GOT3 (cell line): ENCODE measurements around the gene CBX5.
"Not testable (repeated sequence)": the region's sequence is repeated elsewhere in the genome, so short reads cannot be mapped to it uniquely, and the experiment has no call there.

ENCODE experiments used
- DNase-seq: peaks from one replicate; lab custom pipeline; 2025; ENCODE audit warnings: mixed read lengths; lab: John Stamatoyannopoulos, UW

The CBX5 gene

GRCh38 chr12:54265364-54265812 is 14.5 kb downstream of the CBX5 start:
- DNase-seq = no peak

DNA sequence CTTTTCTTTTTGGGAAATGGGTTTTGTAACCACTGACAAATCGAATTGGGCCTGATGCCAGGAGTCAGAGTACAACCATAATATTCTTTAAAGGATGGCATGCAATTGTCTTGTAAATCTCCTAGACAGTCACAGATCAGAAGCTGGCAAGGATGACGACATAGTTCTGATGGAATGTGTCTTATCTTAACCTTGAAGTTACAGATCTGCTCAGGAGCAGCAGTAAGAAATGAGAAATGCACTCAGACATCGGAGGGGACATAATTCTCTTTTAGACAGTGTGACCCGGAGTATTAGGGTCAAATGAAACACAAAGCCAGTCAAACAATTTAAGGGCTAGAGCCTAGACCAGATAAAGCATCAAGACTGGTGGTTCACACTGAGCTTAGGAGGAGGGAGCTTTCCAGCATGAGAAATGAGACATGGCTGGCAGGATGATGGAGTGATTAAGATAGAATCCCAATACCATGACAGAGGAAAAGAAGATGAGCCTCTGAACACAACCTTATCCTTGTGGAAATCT is 17.5 kb downstream of the CBX5 start:
- DNase-seq = no peak

DNA sequence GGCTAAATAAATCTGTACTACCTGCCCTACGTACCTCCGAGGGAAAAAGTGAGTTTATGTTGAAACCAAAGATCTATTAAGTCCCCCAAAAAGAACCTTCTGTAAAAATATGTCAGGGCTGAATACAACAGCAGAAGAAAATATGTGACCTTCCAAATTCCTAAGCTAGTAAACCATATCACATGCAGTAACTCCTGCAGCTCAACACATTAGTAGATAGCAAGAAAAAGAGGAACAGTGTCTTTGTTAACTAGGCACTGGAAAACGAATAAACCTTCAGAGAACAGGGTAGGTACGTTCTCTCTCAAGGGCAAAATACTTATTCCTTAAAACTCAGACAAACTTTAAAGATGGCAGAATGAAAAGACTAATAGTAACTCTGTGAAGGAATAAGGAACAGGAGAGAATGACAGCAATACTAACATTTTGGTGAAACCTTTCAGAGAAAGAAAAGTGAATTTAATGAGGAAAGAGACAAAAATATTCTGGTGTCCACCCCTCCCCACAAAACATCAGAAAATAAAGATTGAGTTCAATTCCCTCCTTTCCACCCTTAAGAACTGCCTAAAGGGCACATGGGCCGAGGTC is 18.0 kb downstream of the CBX5 start:
- DNase-seq = no peak

- no peak for DNase-seq
These were observed 20.5 kb downstream of the CBX5 start for GRCh38 chr12:54259194-54260011.

GRCh38 chr12:54258201-54258681 is 21.7 kb downstream of the CBX5 start:
- DNase-seq = no peak

DNA sequence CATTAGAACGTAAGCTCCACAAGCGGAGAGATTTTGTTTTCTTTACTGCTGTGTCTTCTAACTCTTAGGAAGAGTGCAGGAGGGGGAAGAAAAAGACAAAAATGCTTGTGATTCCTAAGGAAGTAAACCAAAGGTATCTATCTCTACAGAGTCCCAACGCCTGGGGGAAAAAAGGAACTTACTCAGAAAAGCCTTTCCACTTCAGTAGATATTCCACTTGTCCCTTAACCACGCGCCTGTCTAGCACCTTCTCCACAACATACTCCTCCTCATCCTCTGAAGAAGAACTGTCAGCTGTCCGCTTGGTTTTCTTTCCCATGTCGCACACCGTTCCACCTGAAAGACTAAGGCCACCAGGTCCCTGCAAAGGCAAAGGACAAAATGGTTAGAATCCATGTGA is 22.6 kb downstream of the CBX5 start:
- no peak for DNase-seq

GRCh38 chr12:54253240-54253639 is 26.7 kb downstream of the CBX5 start:
- DNase-seq = no peak

DNA sequence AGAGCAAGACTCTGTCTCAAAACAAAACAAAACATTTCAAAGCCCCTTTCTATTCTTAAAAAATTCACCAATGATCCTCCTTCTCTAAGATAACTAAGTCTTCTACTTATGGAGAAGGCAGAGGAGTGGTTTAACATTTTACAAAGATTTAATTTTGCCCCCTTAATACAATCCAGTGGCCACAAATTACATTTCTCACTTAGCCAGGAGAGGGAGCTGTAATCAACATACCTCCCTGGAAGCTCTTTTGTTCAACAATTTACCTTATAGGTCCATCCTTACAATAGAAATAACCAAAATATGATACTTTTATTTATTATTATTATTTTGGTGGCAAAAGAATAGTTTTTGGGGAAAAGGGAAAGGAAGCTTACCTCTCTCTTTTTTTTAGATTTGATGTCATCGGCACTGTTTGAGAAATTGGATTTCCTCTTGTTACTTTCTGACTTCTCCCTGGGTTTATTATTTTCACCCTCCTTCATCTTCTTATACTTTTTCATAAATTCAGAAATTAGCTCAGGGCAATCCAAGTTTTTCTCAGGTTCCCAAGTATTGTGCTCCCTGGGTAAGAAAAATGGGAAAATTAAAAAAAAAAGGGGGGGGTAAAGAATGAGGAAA is 28.1 kb downstream of the CBX5 start:
- DNase-seq = no peak

GRCh38 chr12:54249489-54249888 is 30.4 kb downstream of the CBX5 start:
- DNase-seq = no peak

DNA sequence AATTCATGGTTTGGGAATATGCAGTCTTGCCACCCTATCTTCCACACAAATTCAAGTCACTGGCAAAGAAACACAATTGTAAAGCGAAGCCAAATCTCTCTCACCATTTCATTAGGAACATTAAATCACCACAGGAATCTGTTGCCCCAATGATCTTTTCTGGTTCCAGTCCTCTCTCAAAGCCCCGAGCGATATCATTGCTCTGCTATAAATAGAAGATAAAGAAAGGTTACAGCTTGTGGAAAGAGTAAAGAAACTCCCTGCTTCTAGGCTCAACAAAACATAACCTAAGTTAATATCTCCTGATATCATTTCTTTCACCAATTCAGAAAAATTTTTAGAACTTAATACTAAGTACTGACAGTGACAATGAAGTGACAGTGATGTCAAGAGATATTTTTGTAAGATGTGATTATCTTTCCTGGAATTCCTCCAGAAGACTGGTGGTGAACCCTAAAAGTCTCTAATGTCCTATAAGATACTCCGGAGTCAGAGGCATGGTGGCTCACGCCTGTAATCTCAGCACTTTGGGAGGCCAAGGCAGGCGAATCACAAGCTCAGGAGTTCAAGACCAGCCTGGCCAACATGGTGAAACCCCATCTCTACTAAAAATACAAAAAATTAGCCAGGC is 33.8 kb downstream of the CBX5 start:
- DNase-seq = no peak

GRCh38 chr12:54240971-54241588 is 38.8 kb downstream of the CBX5 start:
- DNase-seq = no peak

- no peak for DNase-seq
These were observed 39.8 kb downstream of the CBX5 start for GRCh38 chr12:54240129-54240528.

DNA sequence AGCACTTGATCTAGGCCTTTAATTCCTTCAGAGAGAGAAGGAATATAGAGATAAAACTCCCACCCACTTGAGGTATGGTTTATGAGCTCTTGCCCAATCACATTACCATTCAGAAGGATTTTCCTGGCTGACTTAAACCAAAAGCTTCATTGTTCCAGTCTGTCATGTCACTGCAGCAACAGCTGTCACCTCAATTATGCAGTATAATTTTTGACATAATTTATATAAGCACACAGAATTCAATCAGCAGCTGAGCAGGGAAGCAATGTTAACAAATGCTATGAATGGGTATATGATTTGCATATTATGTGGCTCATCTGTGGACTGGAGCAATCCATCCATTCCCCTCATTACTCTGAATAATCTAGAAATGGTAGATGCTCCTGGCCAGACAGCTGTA is 40.3 kb downstream of the CBX5 start:
- no peak for DNase-seq

DNA sequence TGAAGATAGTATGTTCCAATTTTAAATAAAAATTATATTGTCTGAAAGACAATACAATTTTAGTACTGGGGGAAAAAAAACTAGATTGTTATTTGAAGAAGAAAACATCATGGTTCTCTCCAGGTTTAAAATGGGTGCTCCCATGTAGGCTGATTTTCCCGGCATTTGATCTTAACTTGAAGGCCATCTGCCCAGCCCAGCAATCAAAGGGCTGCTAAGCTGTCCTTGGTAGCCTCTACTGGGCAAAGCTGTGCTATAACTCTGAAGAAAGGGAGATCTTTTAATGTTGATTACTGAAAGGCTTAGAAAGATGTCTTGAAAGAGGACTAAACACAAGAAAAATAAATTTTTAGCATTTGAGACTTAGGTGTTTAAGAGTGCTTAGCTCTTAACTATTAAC is 41.4 kb downstream of the CBX5 start:
- no peak for DNase-seq

DNA sequence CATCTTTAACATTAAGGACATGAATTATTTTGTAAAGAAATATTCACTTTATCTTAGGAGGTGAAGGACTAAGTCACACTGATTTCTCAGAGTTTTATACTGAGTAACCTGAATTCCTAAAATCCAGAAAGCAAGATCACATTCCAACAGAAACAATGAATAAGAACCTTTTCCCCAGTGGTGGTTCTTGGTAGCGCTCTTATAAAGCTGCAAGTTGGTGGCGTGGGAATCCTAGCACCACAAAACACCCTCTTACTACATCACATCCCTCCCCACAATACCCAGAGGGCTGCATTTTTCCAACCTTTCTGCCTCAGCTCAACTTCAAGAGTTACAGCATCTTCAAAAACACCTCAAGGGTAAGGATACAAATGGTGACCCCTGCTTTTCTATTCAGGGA is 47.1 kb downstream of the CBX5 start:
- DNase-seq = no peak

GRCh38 chr12:54231269-54231668 is 48.7 kb downstream of the CBX5 start:
- not testable (repeated sequence) for DNase-seq

DNA sequence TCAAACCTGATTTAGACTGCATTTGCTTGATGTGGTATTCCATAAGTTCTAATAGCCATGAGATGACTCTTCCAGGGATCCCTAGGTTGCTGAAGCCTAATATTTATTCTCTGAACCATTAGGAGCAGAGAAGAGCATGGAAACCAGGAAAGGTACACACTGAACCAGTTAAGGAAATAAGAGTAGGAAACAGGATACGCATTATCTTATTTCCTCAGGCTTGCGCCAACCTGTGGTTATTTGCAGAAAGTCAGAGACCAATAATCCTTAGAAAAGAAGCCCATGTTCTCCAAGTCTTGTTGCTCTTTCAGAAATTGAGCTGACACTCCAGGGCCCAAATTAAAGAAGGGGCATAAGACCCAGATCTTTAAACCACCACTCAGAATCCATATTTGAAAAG is 49.4 kb downstream of the CBX5 start:
- no peak for DNase-seq

- DNase-seq = no peak
These were observed 50.2 kb downstream of the CBX5 start for GRCh38 chr12:54229624-54230212.

GRCh38 chr12:54228471-54228870 is 51.5 kb downstream of the CBX5 start:
- no peak for DNase-seq

DNA sequence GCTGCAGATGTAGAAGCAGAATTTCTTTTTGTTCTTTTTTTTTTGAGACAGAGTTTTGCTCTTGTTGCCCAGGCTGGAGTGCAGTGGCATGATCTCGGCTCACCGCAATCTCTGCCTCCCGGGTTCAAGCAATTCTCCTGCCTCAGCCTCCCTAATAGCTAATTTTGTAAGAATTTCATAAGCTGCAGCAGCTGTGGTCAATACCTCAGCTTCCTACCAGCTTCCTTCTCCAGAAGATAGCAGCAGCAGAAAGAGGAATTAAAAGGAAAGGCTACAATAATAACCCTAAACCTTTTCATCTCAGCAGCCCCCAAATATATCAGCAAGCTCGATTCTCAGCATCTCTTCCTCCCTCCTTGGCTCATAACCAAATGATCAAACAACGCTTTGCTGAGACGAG is 52.0 kb downstream of the CBX5 start:
- not testable (repeated sequence) for DNase-seq

DNA sequence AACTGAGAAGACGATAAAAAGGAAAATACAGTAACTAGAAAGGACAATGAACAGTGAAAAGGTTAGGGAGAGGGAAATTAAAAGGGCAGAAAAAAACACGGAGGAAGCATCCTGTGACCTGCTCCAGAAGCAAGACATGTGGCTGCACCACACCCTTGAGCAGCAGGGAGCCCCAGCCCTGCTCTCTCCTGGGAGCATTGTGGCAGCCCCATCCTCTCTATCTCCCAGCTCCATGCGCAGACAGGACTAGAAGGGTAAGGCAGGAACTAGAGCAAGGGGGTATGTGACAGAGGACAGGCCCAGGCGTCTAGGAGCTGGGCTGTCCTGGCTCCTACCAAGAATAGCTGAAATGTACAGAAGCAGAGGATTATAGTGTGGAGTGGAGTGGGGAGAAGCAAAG is 52.5 kb downstream of the CBX5 start:
- DNase-seq = no peak

DNA sequence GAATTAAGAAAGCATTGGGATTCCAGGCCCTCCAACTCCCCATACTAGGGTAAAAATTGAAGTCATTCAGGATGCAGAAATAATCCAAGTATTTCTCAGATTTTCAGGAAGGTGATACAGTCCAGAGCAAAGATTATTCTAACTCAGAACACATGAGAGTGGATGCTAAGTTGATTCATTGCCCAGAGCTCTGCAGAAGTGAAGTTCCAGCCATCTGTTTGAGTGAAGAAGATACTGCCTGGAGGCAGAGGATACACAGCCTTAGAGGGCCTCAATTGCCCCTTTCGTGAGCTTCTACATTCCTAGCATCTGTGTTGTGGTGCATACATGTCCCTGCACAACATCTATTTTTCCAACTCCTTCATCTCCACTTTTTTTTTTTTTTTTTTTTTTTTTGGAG is 54.3 kb downstream of the CBX5 start:
- DNase-seq = no peak
